HEK293T (cell line): ENCODE results near the gene CENPM.

Source experiments
- CTCF ChIA-PET: fragments of 350-600 bp; formaldehyde crosslinking; extraction: SDS; loops from one replicate; lab custom pipeline; 2021; ENCODE audit warnings: antibody characterized with exemption, inconsistent platforms; lab: Yijun Ruan, JAX
- POLR2A ChIA-PET: fragments of 350-600 bp; formaldehyde crosslinking; extraction: SDS; loops from one replicate; lab custom pipeline; 2020; ENCODE audit warnings: antibody characterized with exemption, inconsistent platforms; lab: Yijun Ruan, JAX
- DNase-seq: peaks from one replicate; pipeline ENCODE4 v3.0.0; 2012; ENCODE audit warnings: mixed read lengths; ENCODE audit errors: extremely low spot score
- ARNT ChIP-seq: fragments of 450-650 bp; IDR thresholded peaks from 2 replicates; pipeline ENCODE4 v1.6.1; 2017; ENCODE audit warnings: mild to moderate bottlenecking
- BHLHE40 ChIP-seq: fragments of 450-650 bp; IDR thresholded peaks from 2 replicates; pipeline ENCODE4 v1.6.1; 2016; ENCODE audit warnings: mild to moderate bottlenecking, moderate library complexity, borderline replicate concordance
- CTBP1 ChIP-seq: fragments of 450-650 bp; IDR thresholded peaks from 2 replicates; pipeline ENCODE4 v1.6.1; 2016; ENCODE audit warnings: borderline replicate concordance
- ELF4 ChIP-seq: fragments of 450-650 bp; IDR thresholded peaks from 2 replicates; pipeline ENCODE4 v1.6.1; 2017; ENCODE audit warnings: antibody characterized with exemption
- FOXA1 ChIP-seq: fragments of 450-650 bp; IDR thresholded peaks from 2 replicates; pipeline ENCODE4 v1.6.1; 2016; ENCODE audit warnings: mild to moderate bottlenecking
- FOXK2 ChIP-seq: fragments of 450-650 bp; IDR thresholded peaks from 2 replicates; pipeline ENCODE4 v1.6.1; 2016; ENCODE audit warnings: mild to moderate bottlenecking
- FOXM1 ChIP-seq: fragments of 450-650 bp; IDR thresholded peaks from 2 replicates; pipeline ENCODE4 v1.6.1; 2017; ENCODE audit warnings: mild to moderate bottlenecking, borderline replicate concordance
- HDGF ChIP-seq: fragments of 450-650 bp; IDR thresholded peaks from 2 replicates; pipeline ENCODE4 v1.6.1; 2017; ENCODE audit warnings: antibody characterized with exemption, borderline replicate concordance
- L3MBTL2 ChIP-seq: fragments of 450-650 bp; conservative IDR thresholded peaks from 2 replicates; pipeline ENCODE4 v1.6.1; 2016; ENCODE audit warnings: mild to moderate bottlenecking
- LEF1 ChIP-seq: fragments of 450-650 bp; IDR thresholded peaks from 2 replicates; pipeline ENCODE4 v1.6.1; 2017; ENCODE audit warnings: mild to moderate bottlenecking, borderline replicate concordance
- NFRKB ChIP-seq: fragments of 450-650 bp; IDR thresholded peaks from 2 replicates; pipeline ENCODE4 v1.6.1; 2016; ENCODE audit warnings: mild to moderate bottlenecking, moderate library complexity
- PKNOX1 ChIP-seq: fragments of 450-650 bp; IDR thresholded peaks from 2 replicates; pipeline ENCODE4 v1.6.1; 2016
- SP1 ChIP-seq: fragments of 450-650 bp; IDR thresholded peaks from 2 replicates; pipeline ENCODE4 v1.6.1; 2017
- SUZ12 ChIP-seq: fragments of 450-650 bp; IDR thresholded peaks from 2 replicates; pipeline ENCODE4 v1.6.1; 2016; ENCODE audit warnings: mild to moderate bottlenecking
- TARDBP ChIP-seq: fragments of 450-650 bp; IDR thresholded peaks from 2 replicates; pipeline ENCODE4 v1.6.1; 2016
- ZNF384 ChIP-seq: fragments of 450-650 bp; IDR thresholded peaks from 2 replicates; pipeline ENCODE4 v1.6.1; 2016

Gene CENPM

DNA sequence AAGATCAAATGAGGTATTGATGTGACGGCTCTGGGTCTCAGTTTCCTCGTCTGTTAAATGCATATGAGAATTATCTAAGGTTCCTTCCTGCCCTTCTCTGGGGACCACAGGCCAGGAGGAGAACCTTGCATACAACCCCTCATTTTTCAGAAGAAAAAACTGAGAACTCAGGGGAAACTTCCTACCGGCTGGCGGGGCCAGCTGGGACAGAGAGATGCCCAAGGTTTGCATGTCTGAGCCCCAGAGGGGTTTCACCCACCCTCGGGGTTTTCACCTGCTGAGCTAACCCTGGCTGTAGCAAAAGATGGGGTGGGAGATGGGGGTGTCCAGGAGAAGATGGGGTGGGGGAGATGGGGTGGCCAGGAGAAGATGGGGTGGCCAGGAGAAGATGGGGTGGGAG is 24.6 kb downstream of the CENPM start:
- ChIA-PET CTCF (no interaction called here), POLR2A (interaction anchor here (1.2 kb wide), 1 partner anchor 123 kb away, joined by 5 read pairs; no protein-coding TSS in a partner anchor)
- DNase-seq, result no peak
- TF ChIP-seq ZNF384 (no peak), LEF1 (no peak), PKNOX1 (no peak), NFRKB (no peak), TARDBP (no peak), HDGF (no peak), SUZ12 (no peak)

GRCh38 chr22:41920271-41920976 is 26.5 kb downstream of the CENPM start:
- DNase-seq, result no peak
- POLR2A ChIA-PET, result no interaction called here
- TF ChIP-seq TARDBP (no peak), L3MBTL2 (no peak), ARNT (no peak), FOXM1 (no peak)
- CTCF ChIA-PET, result no interaction called here

DNA sequence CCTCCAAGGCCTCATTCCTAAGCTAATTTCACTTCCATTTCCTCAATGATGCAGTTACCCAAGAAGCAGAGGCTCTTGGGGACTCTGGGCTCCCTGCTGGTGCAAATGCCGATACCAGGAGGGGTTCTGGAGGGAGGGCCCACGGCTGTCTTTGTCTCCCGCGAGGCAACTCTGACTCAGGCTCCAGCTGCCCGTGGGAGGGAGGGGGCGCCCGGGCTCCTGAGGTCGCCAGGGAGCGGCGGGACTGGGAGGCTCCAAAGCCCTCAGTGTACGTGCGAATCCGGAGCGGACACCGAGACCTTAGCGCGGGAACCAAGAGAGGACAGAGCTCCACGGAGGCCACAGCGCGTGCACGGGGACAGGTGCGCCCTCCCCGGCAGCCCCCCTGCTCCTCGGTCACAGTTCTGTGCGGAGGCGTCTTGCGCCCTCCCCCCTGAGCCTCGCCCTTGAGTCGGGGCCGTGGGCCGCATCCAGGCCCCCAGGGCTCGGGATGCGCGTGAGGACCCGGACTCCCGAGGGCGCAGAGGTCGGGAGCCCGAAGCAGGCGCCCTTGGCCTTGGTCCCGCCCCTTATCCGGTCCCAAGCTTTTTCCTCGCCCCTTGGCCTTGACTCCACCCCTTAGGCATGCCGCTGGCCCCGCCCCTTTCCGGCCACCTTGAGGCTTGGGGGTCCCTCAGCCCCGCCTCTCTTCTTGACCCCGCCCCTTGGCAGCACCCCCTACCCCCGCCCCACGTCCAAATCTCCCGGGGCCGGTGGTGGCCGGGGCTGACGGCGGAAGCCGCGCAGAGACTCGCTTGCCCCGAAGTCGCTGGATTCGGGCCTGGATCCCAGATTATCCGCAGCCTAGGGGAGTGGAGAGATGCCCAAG is 27.4 kb downstream of the CENPM start:
- ChIA-PET POLR2A (no interaction called here), CTCF (no interaction called here)
- DNase-seq, result no peak

GRCh38 chr22:41917903-41918791 is 28.8 kb downstream of the CENPM start:
- ChIA-PET CTCF (interaction anchor here (0.7 kb wide), 1 partner anchor 7 kb away, joined by 4 read pairs; no protein-coding TSS in a partner anchor), POLR2A (no interaction called here)
- TF ChIP-seq SUZ12 (no peak), NFRKB (no peak), PKNOX1 (no peak), L3MBTL2 (no peak), LEF1 (no peak), BHLHE40 (no peak), SP1 (no peak), FOXK2 (no peak), ZNF384 (no peak), CTBP1 (no peak), HDGF (no peak), ARNT (no peak), ELF4 (no peak)
- peak; percentile 52 for DNase-seq

More for the DNA sequence above, 27.4 kb downstream of the CENPM start:
- TF ChIP-seq CTBP1 (no peak), FOXA1 (no peak), FOXK2 (no peak), BHLHE40 (no peak), ZNF384 (no peak), L3MBTL2 (no peak), PKNOX1 (no peak), NFRKB (no peak), SP1 (no peak), SUZ12 (no peak), ELF4 (no peak), HDGF (no peak)

DNA sequence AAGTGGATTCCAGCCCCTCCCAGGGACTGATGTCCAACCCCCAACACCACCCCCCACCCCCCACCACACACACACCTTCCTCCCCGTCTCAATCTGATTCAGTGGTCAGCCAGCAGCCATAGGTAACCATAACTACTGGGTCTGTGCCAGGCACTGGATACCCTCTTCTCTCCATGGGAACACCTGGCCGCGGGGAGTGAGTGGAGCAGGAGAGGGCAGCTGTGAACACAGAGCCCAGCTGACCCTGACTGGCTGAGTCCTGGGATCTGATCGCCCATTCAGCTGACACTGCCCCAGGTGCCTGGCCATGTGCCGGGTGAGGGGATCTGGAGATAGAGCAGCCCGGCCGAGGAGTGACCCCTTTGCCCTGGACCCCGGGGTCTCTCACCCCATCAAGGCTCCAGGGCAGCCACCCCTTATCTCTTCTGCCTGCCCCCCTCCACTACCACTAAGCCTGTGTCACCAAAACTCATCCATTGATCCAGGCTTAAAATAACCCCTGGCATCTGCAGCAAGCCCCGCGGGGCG is 29.5 kb downstream of the CENPM start:
- CTCF ChIA-PET, result interaction anchor here (0.7 kb wide), 1 partner anchor 8 kb away, joined by 4 read pairs; no protein-coding TSS in a partner anchor
- no peak for TF ChIP-seq CTBP1
- TF ChIP-seq SUZ12, result no peak
- no peak for TF ChIP-seq ARNT
- no peak for TF ChIP-seq PKNOX1
- no peak for TF ChIP-seq FOXA1
- no peak for TF ChIP-seq ZNF384
- TF ChIP-seq BHLHE40, result no peak
- TF ChIP-seq SP1, result no peak
- no peak for TF ChIP-seq FOXM1
- DNase-seq, result no peak
- POLR2A ChIA-PET, result no interaction called here
